ENCODE data around the gene TTC7B. TPM values are rescaled to one million over a fixed set of nuclear protein-coding genes. Genes with fewer than 3 reads are reported as not detected.
A peak's percentile ranks its signal among the peaks of the same experiment; 100 is the strongest.
"Not testable (repeated sequence)": the region's sequence is repeated elsewhere in the genome, so short reads cannot be mapped to it uniquely, and the experiment has no call there.

Gene TTC7B
- total RNA-seq, 4 donors from 2014 or later, result 8.4 to 11.2 (median 9.2) TPM

DNA sequence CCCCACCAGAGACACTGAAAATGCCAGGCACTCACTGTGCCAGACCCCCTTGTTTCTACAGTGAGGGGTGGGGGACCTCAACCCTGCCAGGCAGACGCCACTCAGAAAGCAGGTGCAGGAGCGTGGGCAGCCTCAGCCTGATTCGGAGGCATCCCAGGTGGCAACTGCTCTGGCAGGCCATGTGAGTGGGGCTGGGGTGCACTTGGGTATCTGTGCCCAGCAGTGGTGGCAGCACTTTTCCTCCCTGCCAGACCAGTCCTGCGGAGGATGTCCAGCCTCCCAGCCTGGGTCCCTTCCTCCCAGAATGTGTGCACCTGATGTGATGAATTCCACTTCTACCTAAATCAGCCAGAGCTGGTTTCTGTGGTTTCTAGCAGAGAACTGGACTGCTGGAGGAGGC, 13.4 kb upstream of the TTC7B start:
- no peak overlapping the region for H3K27ac ChIP-seq
- TF ChIP-seq EP300 (IDR thresholded peaks at IDR 0.05; ENCODE audit: low read depth) (no peak), POLR2A (IDR thresholded peaks at IDR 0.05) (no peak), POLR2AphosphoS5 (IDR thresholded peaks at IDR 0.05) (no peak)
- TF ChIP-seq, protein P1, sequence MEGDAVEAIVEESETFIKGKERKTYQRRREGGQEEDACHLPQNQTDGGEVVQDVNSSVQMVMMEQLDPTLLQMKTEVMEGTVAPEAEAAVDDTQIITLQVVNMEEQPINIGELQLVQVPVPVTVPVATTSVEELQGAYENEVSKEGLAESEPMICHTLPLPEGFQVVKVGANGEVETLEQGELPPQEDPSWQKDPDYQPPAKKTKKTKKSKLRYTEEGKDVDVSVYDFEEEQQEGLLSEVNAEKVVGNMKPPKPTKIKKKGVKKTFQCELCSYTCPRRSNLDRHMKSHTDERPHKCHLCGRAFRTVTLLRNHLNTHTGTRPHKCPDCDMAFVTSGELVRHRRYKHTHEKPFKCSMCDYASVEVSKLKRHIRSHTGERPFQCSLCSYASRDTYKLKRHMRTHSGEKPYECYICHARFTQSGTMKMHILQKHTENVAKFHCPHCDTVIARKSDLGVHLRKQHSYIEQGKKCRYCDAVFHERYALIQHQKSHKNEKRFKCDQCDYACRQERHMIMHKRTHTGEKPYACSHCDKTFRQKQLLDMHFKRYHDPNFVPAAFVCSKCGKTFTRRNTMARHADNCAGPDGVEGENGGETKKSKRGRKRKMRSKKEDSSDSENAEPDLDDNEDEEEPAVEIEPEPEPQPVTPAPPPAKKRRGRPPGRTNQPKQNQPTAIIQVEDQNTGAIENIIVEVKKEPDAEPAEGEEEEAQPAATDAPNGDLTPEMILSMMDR (IDR thresholded peaks at IDR 0.05), result no peak
- intact Hi-C loops (cut with DNase I; ENCODE audit: low total_unique reads) (no loop called here), in situ Hi-C loops (cut with MboI; ENCODE audit: low pct_ligation_motif_present in 1 of 4, low pct_unique_long_range_greater_than_20kb in 1 of 4, low sequenced_read_pairs in 3 of 4) (no loop called here)
- peaks cover 0 to 17% (median 11%) of the 10 kb centered on the region in 4 donors for H3K4me1 ChIP-seq
- DNase-seq, result no peak
- no peaks in the 10 kb centered on the region for H3K9me3 ChIP-seq
- H3K36me3 ChIP-seq, result no peaks in the 10 kb centered on the region
- no peaks in the 10 kb centered on the region for H3K27me3 ChIP-seq
- no peak overlapping the region for H3K4me3 ChIP-seq
- 92% methylated on average over 4 of the region's 4 CpGs; no CpG with 5 or more reads in 1 of the 2 donors for WGBS, 2 donors (ENCODE audit: low coverage in 1 of 2)

DNA sequence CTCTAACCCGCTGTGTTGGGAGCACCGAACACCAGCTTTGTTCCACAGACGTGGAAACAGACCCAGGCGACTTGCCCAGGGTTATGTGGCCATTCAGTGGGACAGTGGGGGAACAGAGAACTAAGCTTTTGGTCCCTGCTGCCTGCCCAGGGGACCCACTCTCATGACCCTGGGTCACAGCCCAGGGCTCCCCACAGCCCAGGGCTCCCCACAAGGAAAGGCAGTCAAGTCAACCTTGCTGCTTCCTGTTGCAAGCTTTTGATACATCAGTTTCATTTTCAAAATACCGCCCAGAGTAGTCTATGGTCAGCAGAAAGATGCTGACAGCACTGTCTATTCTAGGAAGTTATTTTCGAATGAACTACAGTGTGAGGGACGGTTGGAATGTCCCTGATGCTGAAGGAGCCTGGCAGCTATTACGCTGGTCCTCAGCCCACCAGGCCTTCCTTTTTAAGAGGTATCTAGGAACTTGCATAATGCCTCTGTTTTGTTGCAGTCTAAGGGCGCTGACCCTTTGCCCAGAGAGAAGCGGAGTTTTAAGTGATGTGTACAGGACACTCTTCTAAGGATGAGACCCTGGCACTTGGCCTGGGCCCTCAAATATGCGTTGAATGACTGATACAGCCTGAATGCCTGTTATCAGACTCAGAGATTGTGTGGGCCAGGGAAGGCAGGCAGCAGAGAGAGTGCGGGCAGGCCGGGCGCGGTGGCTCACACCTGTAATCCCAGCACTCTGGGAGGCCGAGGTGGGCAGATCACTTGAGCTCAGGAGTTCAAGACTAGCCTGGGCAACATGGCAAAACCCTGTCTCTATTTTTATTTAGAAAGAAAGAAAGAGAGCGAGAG, 12.6 kb upstream of the TTC7B start:
- Histone ChIP-seq H3K9me3 (peaks cover 7 to 8% of the 10 kb centered on the region in 2 donors), H3K4me1 (peaks cover 0 to 17% (median 11%) of the 10 kb centered on the region in 4 donors), H3K36me3 (no peaks in the 10 kb centered on the region), H3K27me3 (no peaks in the 10 kb centered on the region), H3K4me3 (peak overlapping the region in 3 of 4 donors; percentile 24 to 57 (median 29)), H3K27ac (peak overlapping the region; percentile 72 to 89 (median 81))
- in situ Hi-C loops (cut with MboI; ENCODE audit: low pct_ligation_motif_present in 1 of 4, low pct_unique_long_range_greater_than_20kb in 1 of 4, low sequenced_read_pairs in 3 of 4) (no loop called here), intact Hi-C loops (cut with DNase I; ENCODE audit: low total_unique reads) (no loop called here)
- peak; percentile 33 for DNase-seq
- TF ChIP-seq, protein P1 (IDR thresholded peaks at IDR 0.05), result no peak
- no peak for TF ChIP-seq EP300 (IDR thresholded peaks at IDR 0.05; ENCODE audit: low read depth)
- no peak for TF ChIP-seq POLR2AphosphoS5 (IDR thresholded peaks at IDR 0.05)
- TF ChIP-seq POLR2A (IDR thresholded peaks at IDR 0.05), result no peak
- 67 to 68% methylated on average over 6 to 17 of the region's 17 CpGs for WGBS, 2 donors (ENCODE audit: low coverage in 1 of 2)

- Histone ChIP-seq H3K4me3 (peak overlapping the region in 3 of 4 donors; percentile 24 to 57 (median 29)), H3K4me1 (peaks cover 0 to 17% (median 11%) of the 10 kb centered on the region in 4 donors), H3K27me3 (no peaks in the 10 kb centered on the region), H3K36me3 (no peaks in the 10 kb centered on the region), H3K9me3 (peaks cover 14 to 16% of the 10 kb centered on the region in 2 donors), H3K27ac (peak overlapping the region; percentile 72 to 89 (median 81))
- 3 to 5% methylated on average over 13 to 40 of the region's 42 CpGs for WGBS, 2 donors (ENCODE audit: low coverage in 1 of 2)
- TF ChIP-seq, protein P1 (IDR thresholded peaks at IDR 0.05), result no peak
- TF ChIP-seq EP300 (IDR thresholded peaks at IDR 0.05; ENCODE audit: low read depth) (no peak), POLR2AphosphoS5 (IDR thresholded peaks at IDR 0.05) (peak in 2 of 3 donors; percentile 40 to 48)
- peak; percentile 94 for DNase-seq
- intact Hi-C loops (cut with DNase I; ENCODE audit: low total_unique reads) (no loop called here), in situ Hi-C loops (cut with MboI; ENCODE audit: low pct_ligation_motif_present in 1 of 4, low pct_unique_long_range_greater_than_20kb in 1 of 4, low sequenced_read_pairs in 3 of 4) (no loop called here)
These were observed 11.8 kb upstream of the TTC7B start for GRCh38 chr14:90827919-90828610.

- DNase-seq; H3K27me3 ChIP-seq; H3K27ac ChIP-seq; H3K4me3 ChIP-seq; intact Hi-C loops (cut with DNase I; ENCODE audit: low total_unique reads); in situ Hi-C loops (cut with MboI; ENCODE audit: low pct_ligation_motif_present in 1 of 4, low pct_unique_long_range_greater_than_20kb in 1 of 4, low sequenced_read_pairs in 3 of 4); H3K36me3 ChIP-seq: not testable (repeated sequence)
- WGBS, 2 donors (ENCODE audit: low coverage in 1 of 2), result 71 to 83% methylated on average over 4 of the region's 4 CpGs
- peaks cover 0 to 10% (median 8%) of the 10 kb centered on the region in 4 donors for H3K4me1 ChIP-seq
- peaks cover 14 to 18% of the 10 kb centered on the region in 2 donors for H3K9me3 ChIP-seq
These were observed 7.3 kb upstream of the TTC7B start for GRCh38 chr14:90823542-90823941.
